ENCODE measurements around the gene PADI1. TPM values are rescaled to one million over a fixed set of nuclear protein-coding genes. Genes with fewer than 3 reads are reported as not detected.
A peak's percentile ranks its signal among the peaks of the same experiment; 100 is the strongest.

Gene PADI1
- total RNA-seq, 1 experiment from 2014 or later = not detected

DNA sequence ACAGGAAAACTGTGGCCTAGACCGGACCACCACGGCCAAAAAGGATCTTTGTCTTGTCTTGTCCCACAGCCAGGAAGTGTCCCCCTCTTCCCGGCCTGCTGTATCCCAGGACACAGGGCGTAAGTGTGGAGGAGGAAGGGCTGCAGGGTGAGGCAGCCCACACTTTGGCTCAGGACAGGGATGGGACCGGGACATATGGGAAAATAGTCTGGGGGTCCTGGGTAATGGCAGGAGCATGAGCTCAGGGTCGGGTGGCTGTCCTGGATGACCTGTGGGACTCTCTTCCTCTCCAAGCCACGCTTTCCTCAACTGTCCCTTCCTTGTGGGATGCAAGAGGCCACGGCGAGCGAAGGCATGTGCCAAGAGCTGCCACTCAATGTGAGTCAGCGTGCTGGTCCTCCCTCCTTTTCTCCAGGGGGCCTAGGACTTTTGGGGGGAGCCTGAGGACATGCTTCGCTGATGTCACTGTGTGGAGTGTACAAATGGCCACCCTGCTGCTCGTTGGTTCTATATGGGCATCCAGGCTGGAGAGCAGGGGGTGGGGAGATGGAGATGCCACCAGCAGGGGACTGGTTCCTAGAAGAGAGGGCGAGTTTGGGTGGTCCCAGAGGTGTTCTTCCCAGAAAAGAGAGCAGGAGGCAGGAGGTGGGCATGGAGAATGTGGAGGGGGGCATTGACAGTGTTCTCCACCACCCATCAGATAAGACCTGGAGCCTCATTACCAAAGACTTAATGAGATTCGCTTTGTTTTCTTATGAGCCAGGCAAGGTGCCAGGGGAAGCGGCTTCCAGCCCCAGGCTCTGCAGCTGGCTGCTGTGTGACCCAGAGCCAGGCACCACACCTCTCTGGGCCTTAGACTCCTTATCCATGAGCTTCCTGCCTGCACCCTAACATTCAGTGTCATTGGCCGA, 11.5 kb upstream of the PADI1 start:
- no peak for DNase-seq (ENCODE audit: low read depth, low spot score)

DNA sequence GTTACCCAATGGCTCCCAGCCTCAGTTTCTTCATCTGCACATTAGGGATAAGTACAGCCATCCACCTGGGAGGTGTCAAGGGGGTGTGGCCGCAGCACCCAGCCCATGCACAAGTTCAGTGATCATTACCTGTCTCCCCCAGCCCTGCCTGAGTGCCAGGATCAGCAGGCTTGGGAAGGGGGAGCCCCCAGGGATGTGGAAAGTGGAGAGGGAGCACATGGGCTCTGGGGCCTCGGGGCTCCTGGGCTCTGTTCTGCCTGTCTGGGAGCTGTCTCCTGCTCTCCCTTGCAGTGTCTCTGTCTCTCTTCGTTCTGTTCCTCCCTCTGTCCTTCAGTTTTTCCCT, 10.8 kb upstream of the PADI1 start:
- DNase-seq (ENCODE audit: low read depth, low spot score) = no peak
- in situ Hi-C loops (cut with HindIII; ENCODE audit: low pct_unique_long_range_greater_than_20kb, low sequenced_read_pairs) = no loop called here

More for the DNA sequence above, 11.5 kb upstream of the PADI1 start:
- in situ Hi-C loops (cut with HindIII; ENCODE audit: low pct_unique_long_range_greater_than_20kb, low sequenced_read_pairs) = no loop called here

DNA sequence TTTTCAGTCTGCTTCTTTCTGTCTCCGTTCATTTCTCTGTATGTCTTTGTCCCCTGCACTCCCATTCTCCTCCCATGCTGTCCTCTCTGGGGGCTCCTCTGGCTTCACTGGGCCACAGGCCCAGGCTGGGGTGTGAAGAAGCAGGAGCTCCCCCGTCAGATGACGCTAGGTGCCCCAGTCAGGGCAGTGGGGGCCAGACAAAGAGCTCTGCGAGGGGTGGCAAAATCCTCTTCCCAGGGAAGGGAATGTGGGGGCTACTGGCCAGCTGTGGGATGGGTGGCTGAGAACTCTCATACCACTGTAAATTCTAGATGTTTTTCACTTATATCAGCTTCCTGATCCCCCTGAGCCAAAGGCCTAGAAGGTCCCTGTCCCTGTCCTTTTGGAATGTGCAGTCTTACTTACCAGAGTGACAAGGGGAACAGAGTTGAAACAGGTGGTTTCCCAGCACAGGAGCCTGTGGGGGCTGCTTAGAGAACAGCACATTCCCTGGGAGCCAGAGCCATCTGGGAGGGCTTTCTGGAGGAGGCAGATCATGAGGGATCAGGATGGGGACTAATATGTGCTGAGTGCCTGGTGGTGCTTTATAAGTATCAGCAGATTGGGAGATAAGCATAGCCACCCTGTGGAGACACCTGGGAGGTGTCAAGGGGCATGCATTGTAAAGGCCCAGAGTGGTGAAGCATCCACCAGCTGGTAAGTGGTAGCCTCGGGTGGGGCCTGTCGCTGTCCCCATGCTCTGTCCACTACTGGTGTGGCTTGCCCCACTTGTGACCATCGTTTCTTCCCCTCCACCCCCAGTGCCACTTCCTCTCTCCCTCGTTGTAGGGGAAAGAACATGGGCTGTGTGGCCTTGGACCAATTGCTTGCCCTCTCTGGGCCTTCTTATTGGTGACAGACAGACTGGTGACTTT, 10.1 kb upstream of the PADI1 start:
- DNase-seq (ENCODE audit: low read depth, low spot score) = no peak
- in situ Hi-C loops (cut with HindIII; ENCODE audit: low pct_unique_long_range_greater_than_20kb, low sequenced_read_pairs) = no loop called here

DNA sequence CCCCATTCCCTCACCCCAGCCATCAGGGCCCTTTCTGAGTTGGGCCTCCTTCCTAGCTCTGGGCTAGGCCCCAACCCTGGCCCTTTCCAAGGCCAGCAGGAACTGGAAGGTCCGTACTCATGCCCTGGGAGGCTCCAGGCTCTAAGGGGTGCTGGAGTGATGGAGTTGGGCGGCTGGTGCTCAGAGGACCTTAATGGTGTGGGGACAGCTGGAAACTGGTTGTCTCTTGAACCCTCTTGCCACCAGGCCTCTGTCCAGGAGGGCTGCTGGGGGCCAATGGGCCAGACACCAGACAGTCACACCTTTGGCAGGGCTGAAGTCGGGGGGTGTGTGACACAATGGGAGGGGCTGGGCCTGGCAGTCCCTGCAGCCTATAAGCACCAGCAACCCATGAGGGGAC, 9.2 kb upstream of the PADI1 start:
- no peak for DNase-seq (ENCODE audit: low read depth, low spot score)
- in situ Hi-C loops (cut with HindIII; ENCODE audit: low pct_unique_long_range_greater_than_20kb, low sequenced_read_pairs) = no loop called here

DNA sequence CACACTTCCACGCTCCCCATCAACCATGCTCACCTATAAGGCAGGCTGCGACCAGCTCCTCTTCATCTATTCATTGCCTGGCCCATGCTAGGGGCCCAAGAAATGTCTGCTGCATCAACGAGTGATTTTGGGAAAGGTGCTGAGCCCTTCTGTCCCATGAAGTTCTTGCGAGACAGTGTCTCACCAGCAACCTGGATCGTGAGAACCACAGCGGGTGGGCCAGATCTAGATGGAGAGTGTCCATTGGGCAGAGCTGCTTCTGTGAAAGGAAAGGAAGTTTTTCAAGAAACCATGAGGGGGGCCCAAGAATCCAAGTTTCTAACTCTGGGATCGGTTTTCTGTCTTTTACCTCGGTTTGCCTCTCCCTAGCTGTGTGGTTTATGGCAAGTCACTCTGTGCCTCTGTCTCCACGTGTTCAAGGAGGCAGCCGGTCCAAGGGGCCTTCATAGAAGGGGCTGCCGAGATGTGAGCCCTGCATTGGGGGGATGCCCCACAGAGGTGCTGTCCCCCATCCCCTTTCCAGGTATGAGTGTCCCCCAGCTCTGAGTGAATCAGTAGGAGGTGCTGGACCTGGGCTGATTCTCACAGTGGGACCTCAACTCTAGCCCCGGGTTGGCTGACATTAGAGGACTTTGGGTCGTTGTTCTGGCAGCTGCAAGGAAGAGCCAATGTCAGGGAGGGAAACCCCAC, 8.3 kb upstream of the PADI1 start:
- no peak for DNase-seq (ENCODE audit: low read depth, low spot score)
- in situ Hi-C loops (cut with HindIII; ENCODE audit: low pct_unique_long_range_greater_than_20kb, low sequenced_read_pairs) = no loop called here

DNA sequence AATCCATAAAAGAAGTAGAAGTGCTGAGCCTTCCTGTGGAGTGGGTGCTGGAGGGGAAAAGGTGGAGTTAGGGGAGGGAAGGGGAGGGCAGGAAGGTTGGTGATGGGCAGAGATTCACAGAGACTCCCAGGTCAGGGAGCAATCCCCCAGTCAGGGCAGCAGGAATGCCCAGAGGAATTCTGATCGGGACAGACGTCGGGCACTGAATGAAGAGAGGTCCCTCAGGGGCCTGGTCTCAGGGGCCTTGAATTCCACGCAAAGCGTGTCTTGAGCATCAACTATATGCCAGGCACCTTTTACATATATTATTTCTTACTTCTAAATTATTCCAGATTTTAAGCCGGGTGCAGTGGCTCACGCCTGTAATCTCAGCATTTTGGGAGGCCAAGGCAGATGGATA, 7.2 kb upstream of the PADI1 start:
- no peak for DNase-seq (ENCODE audit: low read depth, low spot score)
- in situ Hi-C loops (cut with HindIII; ENCODE audit: low pct_unique_long_range_greater_than_20kb, low sequenced_read_pairs) = no loop called here

DNA sequence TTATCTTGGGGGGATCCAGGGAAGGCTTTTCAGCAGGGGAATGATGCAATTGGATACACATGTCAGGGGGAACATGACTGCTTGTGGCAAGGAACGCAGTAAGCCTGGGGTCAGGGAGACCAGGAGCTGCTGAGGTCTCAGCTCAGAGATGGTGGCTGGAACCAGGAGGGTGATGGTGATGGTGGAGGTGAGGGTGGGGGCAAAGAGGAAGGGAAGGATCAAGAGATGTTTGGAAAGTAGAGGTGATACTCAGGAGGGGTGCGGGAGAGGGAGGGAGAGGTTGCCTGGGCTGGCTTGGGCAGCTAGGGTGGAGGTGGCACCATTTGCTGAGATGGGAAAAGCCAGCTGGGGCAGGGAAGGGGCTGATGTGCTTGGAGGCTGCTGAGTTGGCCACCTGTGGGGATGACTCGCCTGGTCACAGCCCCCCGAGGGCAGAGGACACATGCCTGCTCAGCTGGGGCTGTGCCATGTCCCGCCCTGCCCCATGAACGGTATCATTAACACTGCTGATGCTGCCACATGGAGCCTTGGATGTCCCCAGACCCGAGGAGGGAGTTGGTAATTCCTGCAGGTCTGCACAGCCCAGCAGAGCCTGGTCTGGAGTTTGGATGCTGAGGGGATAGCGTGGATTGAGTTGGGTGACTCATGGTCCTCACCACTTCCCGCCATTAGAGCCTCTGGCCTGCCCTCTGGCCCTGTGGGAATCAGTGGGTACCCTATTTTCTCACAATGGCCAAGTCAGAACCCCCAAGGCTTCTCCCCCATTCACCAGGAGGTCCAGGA, 6.3 kb upstream of the PADI1 start:
- DNase-seq (ENCODE audit: low read depth, low spot score) = no peak
- in situ Hi-C loops (cut with HindIII; ENCODE audit: low pct_unique_long_range_greater_than_20kb, low sequenced_read_pairs) = no loop called here

DNA sequence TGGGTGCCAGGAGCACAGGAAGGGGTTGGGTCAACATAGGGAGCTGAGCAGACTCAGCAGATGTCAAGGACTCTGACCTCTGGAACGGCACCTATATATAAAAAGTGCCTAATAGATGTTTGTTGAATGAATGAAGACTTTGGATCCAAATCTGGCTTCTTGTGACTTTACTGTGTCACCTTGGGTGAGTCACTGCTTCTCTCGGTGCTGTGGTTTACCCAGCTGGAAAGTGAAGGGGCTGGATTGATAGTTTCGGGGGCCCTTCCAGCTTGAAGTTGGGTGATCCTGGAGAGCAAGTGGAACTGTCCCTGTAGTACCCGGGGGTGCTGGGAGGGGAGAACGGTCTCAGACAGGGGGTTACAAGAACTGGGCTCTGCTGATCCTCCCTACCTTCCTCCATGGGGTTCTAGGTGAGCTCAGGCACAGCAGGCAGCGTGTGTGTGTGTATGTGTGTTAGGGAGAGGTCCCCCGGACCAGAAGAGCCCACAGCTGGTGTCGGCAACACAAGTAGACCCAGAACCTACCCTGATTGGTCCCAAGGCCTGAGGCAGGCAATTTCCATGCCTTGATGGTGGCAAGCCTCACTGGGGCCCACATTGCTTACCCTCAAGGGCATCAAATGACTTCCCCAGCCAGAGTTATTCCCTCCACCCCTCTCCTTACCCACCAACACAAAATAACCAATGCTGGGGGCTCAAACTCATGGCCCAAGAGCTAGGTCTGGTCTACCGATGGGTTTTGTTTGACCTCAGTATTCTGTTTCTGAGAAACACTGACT, 5.5 kb upstream of the PADI1 start:
- DNase-seq (ENCODE audit: low read depth, low spot score) = no peak
- in situ Hi-C loops (cut with HindIII; ENCODE audit: low pct_unique_long_range_greater_than_20kb, low sequenced_read_pairs) = no loop called here

DNA sequence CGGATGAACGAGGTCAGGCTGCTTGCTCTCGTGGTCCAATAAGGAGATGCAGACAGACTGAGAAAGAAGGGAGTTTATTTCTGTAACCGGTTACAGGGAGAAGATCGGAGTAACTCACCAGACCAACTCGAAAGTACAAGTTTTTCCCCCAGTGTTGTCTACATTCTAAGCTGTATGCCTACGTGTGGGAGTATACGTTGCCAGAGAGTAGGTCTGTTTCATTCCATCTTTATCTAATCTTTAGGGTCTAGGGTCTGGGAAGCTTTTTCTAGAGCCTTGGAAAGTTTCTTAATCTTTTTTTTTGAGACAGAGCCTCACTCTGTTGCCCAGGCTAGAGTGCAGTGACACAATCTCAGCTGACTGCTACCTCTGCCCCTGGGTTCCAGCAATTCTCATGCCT, 4.7 kb upstream of the PADI1 start:
- in situ Hi-C loops (cut with HindIII; ENCODE audit: low pct_unique_long_range_greater_than_20kb, low sequenced_read_pairs) = no loop called here
- no peak for DNase-seq (ENCODE audit: low read depth, low spot score)

DNA sequence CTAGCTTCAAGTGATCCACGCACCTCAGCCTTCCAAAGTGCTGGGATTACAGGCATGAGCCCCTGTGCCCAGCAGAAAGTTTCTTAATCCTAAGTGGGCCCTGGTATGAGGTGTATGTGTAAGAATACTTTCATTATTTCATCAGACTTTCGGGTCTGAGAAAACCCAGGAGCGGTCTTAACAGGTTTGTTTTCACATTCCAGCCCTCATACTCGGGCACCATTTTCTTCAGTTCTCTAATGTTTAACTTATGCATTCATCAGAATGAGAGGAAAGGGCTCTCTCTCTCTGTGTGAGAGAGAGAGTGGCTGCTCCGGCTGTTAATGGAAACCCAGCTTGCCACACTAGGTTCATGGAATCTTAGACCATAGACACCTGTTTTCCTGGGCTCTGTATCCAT, 4.2 kb upstream of the PADI1 start:
- in situ Hi-C loops (cut with HindIII; ENCODE audit: low pct_unique_long_range_greater_than_20kb, low sequenced_read_pairs) = no loop called here
- no peak for DNase-seq (ENCODE audit: low read depth, low spot score)

DNA sequence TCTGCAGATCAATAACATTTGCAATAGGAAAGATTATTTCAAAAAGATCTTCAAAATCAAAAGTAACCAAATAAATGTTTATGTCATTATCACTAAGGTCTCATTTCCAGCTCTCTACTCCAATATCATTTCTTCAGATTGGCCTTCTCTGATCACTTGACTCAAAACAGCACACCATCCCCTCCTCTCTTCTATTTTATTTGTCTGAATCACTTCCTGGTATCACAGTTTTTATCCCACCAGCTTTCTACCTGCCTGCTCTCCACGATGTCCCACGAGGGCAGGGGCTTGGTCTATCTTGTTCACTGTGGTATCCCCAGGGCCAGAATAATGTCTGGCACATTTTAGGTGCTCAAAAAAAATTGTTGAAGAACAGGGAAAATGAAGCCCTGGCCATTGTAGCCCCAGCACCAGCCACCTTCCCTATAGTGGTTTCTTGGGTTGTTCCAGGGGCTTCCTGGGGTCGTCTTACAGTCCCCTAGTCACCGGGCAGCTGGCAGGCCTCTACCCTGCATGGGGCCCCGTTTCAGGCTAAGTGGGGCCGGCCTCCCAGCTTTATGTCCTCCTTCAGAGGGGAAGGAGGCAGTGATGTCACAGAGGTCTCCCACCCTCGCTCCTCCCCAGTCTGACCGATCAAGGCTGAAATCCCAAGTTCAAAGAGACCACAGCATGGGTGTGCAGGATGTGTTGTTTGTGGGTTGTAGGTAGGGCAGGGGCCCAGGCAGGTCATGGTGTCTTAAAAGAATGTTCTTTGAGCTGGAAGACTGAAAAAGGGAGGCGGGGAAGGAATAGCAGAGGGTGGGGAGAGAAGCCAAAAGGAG, 3.5 kb upstream of the PADI1 start:
- no peak for DNase-seq (ENCODE audit: low read depth, low spot score)
- in situ Hi-C loops (cut with HindIII; ENCODE audit: low pct_unique_long_range_greater_than_20kb, low sequenced_read_pairs) = no loop called here

DNA sequence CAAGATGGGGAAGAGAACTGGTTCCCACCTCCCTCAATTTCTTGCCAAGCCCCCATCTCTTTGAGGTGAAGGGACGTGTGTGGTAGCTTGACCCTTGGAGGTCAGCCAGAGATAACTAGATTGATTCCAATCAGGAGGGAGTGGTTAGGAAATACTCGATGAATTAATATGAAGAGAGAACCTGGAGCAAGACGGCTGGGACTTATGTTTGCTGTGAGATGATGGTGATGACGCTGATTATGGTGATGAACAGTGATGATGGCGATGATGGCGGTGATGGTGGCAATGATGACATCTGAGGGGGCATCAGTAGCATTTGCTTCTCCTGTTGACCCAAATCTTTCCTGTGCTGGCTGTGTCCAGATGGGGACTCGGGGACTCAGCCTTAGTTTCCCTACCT, 724 bp downstream of the PADI1 start:
- in situ Hi-C loops (cut with HindIII; ENCODE audit: low pct_unique_long_range_greater_than_20kb, low sequenced_read_pairs) = no loop called here
- no peak for DNase-seq (ENCODE audit: low read depth, low spot score)

DNA sequence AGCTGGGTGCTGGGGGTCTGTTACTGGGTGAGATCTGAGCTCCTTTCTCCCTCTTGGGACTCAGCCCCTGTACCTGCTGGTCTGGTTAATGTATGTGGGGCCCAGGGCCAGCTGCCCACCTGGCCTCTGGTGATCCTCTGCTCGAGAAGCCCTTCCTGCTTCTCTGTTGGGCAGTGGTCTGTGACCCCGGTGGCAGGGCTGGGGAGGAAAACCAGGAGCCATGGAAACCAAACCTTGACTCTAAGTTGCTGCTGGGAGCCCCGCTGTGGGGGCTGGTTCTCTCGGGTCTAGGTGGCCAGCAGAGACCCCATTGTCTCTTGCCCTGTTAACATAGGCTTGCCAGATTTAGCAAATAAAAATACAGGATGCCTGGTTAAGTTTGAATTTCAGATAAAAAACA, 1.3 kb downstream of the PADI1 start:
- DNase-seq (ENCODE audit: low read depth, low spot score) = no peak
- in situ Hi-C loops (cut with HindIII; ENCODE audit: low pct_unique_long_range_greater_than_20kb, low sequenced_read_pairs) = no loop called here

DNA sequence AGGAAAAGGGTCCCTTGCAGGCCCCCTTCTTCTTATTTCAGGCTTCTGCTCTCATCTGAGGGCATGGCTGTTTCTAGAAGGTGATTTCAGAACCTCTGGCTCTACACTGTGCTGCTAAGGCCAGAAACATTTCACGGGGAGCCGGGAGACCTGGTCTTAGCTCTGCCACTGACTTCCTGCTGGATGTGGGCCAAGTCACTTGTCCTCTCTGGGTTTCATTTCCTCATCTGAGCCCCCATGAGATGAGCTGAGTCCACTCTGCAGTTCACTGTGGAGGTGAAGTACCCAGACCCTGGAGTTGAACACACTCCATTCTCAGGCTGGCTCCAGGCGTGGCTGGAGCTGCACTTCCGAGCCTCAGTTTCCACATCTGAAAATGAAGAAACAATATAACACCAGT, 2.1 kb downstream of the PADI1 start:
- DNase-seq (ENCODE audit: low read depth, low spot score) = no peak
- in situ Hi-C loops (cut with HindIII; ENCODE audit: low pct_unique_long_range_greater_than_20kb, low sequenced_read_pairs) = no loop called here

DNA sequence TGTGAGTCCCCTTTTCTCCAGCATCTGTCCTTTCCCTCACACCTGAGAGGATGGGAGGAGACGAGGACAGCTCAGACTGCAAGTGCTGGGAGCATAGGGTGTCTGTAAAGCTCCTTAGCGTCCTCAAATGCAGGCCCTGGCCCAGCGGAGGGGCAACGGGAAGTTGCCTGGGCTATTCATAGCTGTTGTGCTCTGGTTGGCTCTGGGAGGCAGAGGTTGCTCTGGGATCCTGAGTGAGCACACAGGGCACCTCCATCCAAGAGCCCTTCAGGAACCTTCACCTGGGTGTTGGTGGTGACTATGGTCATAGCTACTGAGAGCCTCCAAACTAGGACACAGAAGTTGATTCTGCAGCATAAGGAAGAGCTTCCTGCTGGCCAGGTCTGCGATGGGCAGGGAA, 2.6 kb downstream of the PADI1 start:
- in situ Hi-C loops (cut with HindIII; ENCODE audit: low pct_unique_long_range_greater_than_20kb, low sequenced_read_pairs) = no loop called here
- DNase-seq (ENCODE audit: low read depth, low spot score) = no peak

DNA sequence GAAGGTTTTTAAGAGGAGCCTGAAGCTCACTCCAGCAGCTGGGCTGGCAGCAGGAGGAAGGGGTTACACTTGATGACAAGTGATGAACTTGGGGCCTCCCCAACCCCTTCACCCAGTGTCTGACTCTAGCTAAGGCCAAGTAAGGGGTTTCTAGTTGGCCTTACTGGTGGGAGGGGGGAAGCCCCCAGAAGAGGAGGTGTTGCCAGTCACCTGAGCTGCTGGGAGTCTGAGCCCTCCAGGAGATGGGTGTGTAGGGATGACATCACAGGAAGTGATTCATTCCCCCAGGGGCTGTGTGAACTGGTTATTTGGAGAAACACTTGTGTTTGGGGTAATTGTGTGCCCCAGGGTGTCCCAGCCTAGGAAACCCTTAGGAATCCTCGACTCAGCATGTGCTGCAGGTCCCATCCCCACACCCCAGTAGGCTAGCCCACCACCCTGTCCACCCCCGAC, 3.1 kb downstream of the PADI1 start:
- DNase-seq (ENCODE audit: low read depth, low spot score) = peak; percentile 37
- in situ Hi-C loops (cut with HindIII; ENCODE audit: low pct_unique_long_range_greater_than_20kb, low sequenced_read_pairs) = no loop called here

All from SK-MEL-5 (cell line).